ENCODE data around the gene HYCC2.
A peak's percentile ranks its signal among the peaks of the same experiment; 100 is the strongest.
"Not testable (repeated sequence)": the region's sequence is repeated elsewhere in the genome, so short reads cannot be mapped to it uniquely, and the experiment has no call there.

HYCC2 gene

GRCh38 chr2:201071479-201072200 lies at the start of gene HYCC2, which contains the start of gene NDUFB3:
Gene HYCC2, minus strand, starts transcription at chr2:201071671. Its CDS starts 47,662 bp downstream, at chr2:201024009.
Gene NDUFB3, plus strand, starts transcription at chr2:201072001. Its CDS starts 6,882 bp downstream, at chr2:201078883.
- DNase-seq (ENCODE audit: low read depth in 3 of 3), result peak; percentile 83 to 88 (median 85)

- DNase-seq (ENCODE audit: low read depth in 3 of 3), result no peak
Observed at GRCh38 chr2:201118961-201119854, 47.7 kb upstream of the HYCC2 start.

- DNase-seq (ENCODE audit: low read depth in 3 of 3), result peak; percentile 76 to 86 (median 78)
Observed at GRCh38 chr2:201118121-201118960, 46.9 kb upstream of the HYCC2 start.

- not testable (repeated sequence) for DNase-seq (ENCODE audit: low read depth in 3 of 3)
Observed at GRCh38 chr2:201117735-201118094, 46.2 kb upstream of the HYCC2 start.

- DNase-seq (ENCODE audit: low read depth in 3 of 3), result no peak
Observed at GRCh38 chr2:201116959-201117734, 45.7 kb upstream of the HYCC2 start.

- DNase-seq (ENCODE audit: low read depth in 3 of 3), result peak in 2 of 3 donors; percentile 69 to 73
Observed at GRCh38 chr2:201116115-201116958, 44.9 kb upstream of the HYCC2 start, which contains the start of gene CFLAR. Gene CFLAR, plus strand, starts transcription at chr2:201116164. Its CDS starts 13,702 bp downstream, at chr2:201129866.

GRCh38 chr2:201114846-201115245 lies 43.4 kb upstream of the HYCC2 start:
- no peak for DNase-seq (ENCODE audit: low read depth in 3 of 3)

GRCh38 chr2:201114350-201114749 lies 42.9 kb upstream of the HYCC2 start:
- DNase-seq (ENCODE audit: low read depth in 3 of 3), result no peak

GRCh38 chr2:201111096-201111495 lies 39.6 kb upstream of the HYCC2 start:
- no peak for DNase-seq (ENCODE audit: low read depth in 3 of 3)

- DNase-seq (ENCODE audit: low read depth in 3 of 3), result no peak
Observed at GRCh38 chr2:201110615-201111014, 39.1 kb upstream of the HYCC2 start.

- no peak for DNase-seq (ENCODE audit: low read depth in 3 of 3)
Observed at GRCh38 chr2:201109186-201109585, 37.7 kb upstream of the HYCC2 start.

GRCh38 chr2:201108341-201108740 lies 36.9 kb upstream of the HYCC2 start:
- no peak for DNase-seq (ENCODE audit: low read depth in 3 of 3)

- DNase-seq (ENCODE audit: low read depth in 3 of 3), result no peak
Observed at GRCh38 chr2:201107624-201108023, 36.2 kb upstream of the HYCC2 start.

- DNase-seq (ENCODE audit: low read depth in 3 of 3), result no peak
Observed at GRCh38 chr2:201105759-201106158, 34.3 kb upstream of the HYCC2 start.

- no peak for DNase-seq (ENCODE audit: low read depth in 3 of 3)
Observed at GRCh38 chr2:201100497-201100896, 29.0 kb upstream of the HYCC2 start.

- no peak for DNase-seq (ENCODE audit: low read depth in 3 of 3)
Observed at GRCh38 chr2:201093573-201093972, 22.1 kb upstream of the HYCC2 start.

GRCh38 chr2:201090574-201090973 lies 19.1 kb upstream of the HYCC2 start:
- DNase-seq (ENCODE audit: low read depth in 3 of 3), result no peak

GRCh38 chr2:201084863-201085262 lies 13.4 kb upstream of the HYCC2 start:
- DNase-seq (ENCODE audit: low read depth in 3 of 3), result no peak

- no peak for DNase-seq (ENCODE audit: low read depth in 3 of 3)
Observed at GRCh38 chr2:201074996-201075395, 3.5 kb upstream of the HYCC2 start.

- DNase-seq (ENCODE audit: low read depth in 3 of 3), result no peak
Observed at GRCh38 chr2:201073071-201073470, 1.6 kb upstream of the HYCC2 start.
